HepG2 (cell line): ENCODE results near the gene SPACA9. TPM values are rescaled to one million over a fixed set of nuclear protein-coding genes. Genes with fewer than 3 reads are reported as not detected.
A peak's percentile ranks its signal among the peaks of the same experiment; 100 is the strongest.

Experiments used
- ATAC-seq: fragments of 200-7000 bp; cut with Tn5 transposase; 3 replicates; pipeline ENCODE4 v1.9.1; 2020; ENCODE audit warnings: mild to moderate bottlenecking, moderate library complexity
- BruUV-seq: library from RNA; stranded (reverse); fragments of 400-500 nt; replicated peaks from 2 replicates; lab custom pipeline; 2021; lab: Mats Ljungman, UMichigan
- CTCF ChIA-PET: fragments of 300-600 bp; formaldehyde crosslinking; extraction: SDS; loops from one replicate; lab custom pipeline; 2021; ENCODE audit warnings: low total read pairs, inconsistent platforms, low intra/inter-chr PET ratio; lab: Yijun Ruan, JAX
- POLR2A ChIA-PET: fragments of 350-600 bp; sonication (Branson Sonifier 250); formaldehyde crosslinking; loops from one replicate; lab custom pipeline; 2020; ENCODE audit warnings: antibody characterized with exemption, inconsistent platforms; lab: Yijun Ruan, JAX
- DNase-seq: peaks from one replicate; pipeline ENCODE4 v3.0.0-alpha.2; 2015; ENCODE audit warnings: low spot score
- FAIRE-seq: peaks from 3 replicates; lab custom pipeline; 2011; peaks lifted over from hg19 to GRCh38; lab: Jason Lieb, UNC
- H2AFZ ChIP-seq: one replicate; pipeline ENCODE4 v1.6.1; 2011; ENCODE audit warnings: low read length, inconsistent platforms
- H3K27ac ChIP-seq: fragments of 300-600 bp; 3 replicates; pipeline ENCODE4 v1.8.0; 2011; ENCODE audit warnings: mixed run types, mild to moderate bottlenecking, mixed read lengths, low read length, inconsistent platforms; ENCODE audit not compliant: insufficient read depth; ENCODE audit errors: extremely low read length
- H3K27me3 ChIP-seq, 2 experiments: fragments of 200-600 bp in 1 of 2; 2 replicates in 1 of 2; 3 replicates in 1 of 2; pipeline versions ENCODE4 v1.6.0 to v1.8.0; 2011; ENCODE audit warnings: low read length in 2 of 2, mild to moderate bottlenecking in 2 of 2, moderate library complexity in 2 of 2, inconsistent platforms in 1 of 2; ENCODE audit not compliant: insufficient read depth in 2 of 2, control insufficient read depth in 1 of 2
- H3K36me3 ChIP-seq, 2 experiments: fragments of 200-600 bp in 1 of 2; replicated peaks in 1 of 2; 2 replicates in 1 of 2; 3 replicates in 1 of 2; pipeline versions ENCODE4 v1.5.1 to v1.8.0; 2011; ENCODE audit warnings: low read length in 2 of 2, inconsistent platforms in 1 of 2; ENCODE audit not compliant: insufficient read depth in 2 of 2, control insufficient read depth in 1 of 2
- H3K4me1 ChIP-seq: 2 replicates; pipeline ENCODE4 v1.5.1; 2012; ENCODE audit warnings: low read length, inconsistent platforms; ENCODE audit not compliant: insufficient read depth
- H3K4me2 ChIP-seq: 2 replicates; pipeline ENCODE4 v1.6.0; 2011; ENCODE audit warnings: low read depth, low read length, inconsistent platforms
- H3K4me3 ChIP-seq, 3 experiments: fragments of 200-600 bp in 1 of 3; sonication (generic), shearing (Covaris generic) in 1 of 3; replicated peaks in 1 of 3; 2 replicates each; pipeline ENCODE4 v1.5.1; 2011 to 2016; ENCODE audit warnings: low read length in 3 of 3, inconsistent platforms in 2 of 3, low read depth in 2 of 3, mild to moderate bottlenecking in 2 of 3, control low read depth in 1 of 3, mixed read lengths in 1 of 3; ENCODE audit not compliant: insufficient read depth in 1 of 3
- H3K79me2 ChIP-seq: one replicate; pipeline ENCODE4 v1.6.1; 2011; ENCODE audit warnings: low read length, inconsistent platforms; ENCODE audit not compliant: insufficient read depth
- H3K9ac ChIP-seq: 2 replicates; pipeline ENCODE4 v1.6.0; 2011; ENCODE audit warnings: mild to moderate bottlenecking, low read depth, low read length, inconsistent platforms; ENCODE audit not compliant: insufficient read depth
- H3K9me3 ChIP-seq: 2 replicates; pipeline ENCODE4 v1.5.1; 2012; ENCODE audit warnings: mild to moderate bottlenecking, low read length
- H4K20me1 ChIP-seq: 2 replicates; pipeline ENCODE4 v1.6.0; 2011; ENCODE audit warnings: inconsistent platforms, mild to moderate bottlenecking, low read length, moderate library complexity; ENCODE audit not compliant: insufficient read depth
- DNMT3B ChIP-seq: conservative IDR thresholded peaks from 2 replicates; pipeline ENCODE4 v1.6.1; 2016; ENCODE audit warnings: missing biosample characterization, control low read depth
- HBP1 ChIP-seq: IDR thresholded peaks from 2 replicates; pipeline ENCODE4 v1.6.1; 2016; ENCODE audit warnings: low read depth, control low read depth
- ZFP91 ChIP-seq: sonication (generic); formaldehyde crosslinking; IDR thresholded peaks from 2 replicates; pipeline ENCODE4 v1.9.0; 2022; ENCODE audit warnings: missing genetic modification reagents, mild to moderate bottlenecking, borderline replicate concordance
- ZNF788 ChIP-seq: sonication (generic); formaldehyde crosslinking; IDR thresholded peaks from 2 replicates; pipeline ENCODE4 v1.5.0; 2020; ENCODE audit warnings: mild to moderate bottlenecking, missing genetic modification reagents, borderline replicate concordance
- WGBS: methylation state at CpG from one replicate; pipeline ENCODE4 v1.1.6; 2017; ENCODE audit warnings: low lambda C conversion rate; 5-methylcytosine and 5-hydroxymethylcytosine counted together
- in situ Hi-C: cut with HindIII; loops from 2 replicates; pipeline ENCODE4 v1.10.0; 2017; ENCODE audit warnings: low pct_unique_long_range_greater_than_20kb; ENCODE audit not compliant: extremely low pct_ligation_motif_present
- intact Hi-C: fragments of 100-400 bp; cut with micrococcal nuclease; formaldehyde crosslinking; loops from one replicate; pipeline ENCODE4 v1.10.0; 2022; ENCODE audit not compliant: unreplicated experiment
- polyA plus RNA-seq, 8 experiments: library from polyadenylated mRNA; depleted of rRNA in 3 of 8; stranded (reverse) in 7 of 8; unstranded in 1 of 8; fragments of >200 nt; fragmentation: Illumina TruSeq in 4 of 8; extraction: Trizol in 4 of 8; gene quantifications; 2 replicates each; pipeline versions ENCODE4 v1.2.1 to v1.2.3, GENCODE V29; 2011 to 2016; ENCODE audit warnings: low read depth in 4 of 8, missing spikeins in 1 of 8, mixed read lengths in 1 of 8; ENCODE audit not compliant: insufficient read depth in 1 of 8
- total RNA-seq, 5 experiments: library from RNA; depleted of rRNA; stranded (reverse); fragments of >200 nt; fragmentation: Illumina TruSeq; extraction: Trizol; gene quantifications; 2 replicates each; pipeline ENCODE4 v1.2.3, GENCODE V29; 2016; ENCODE audit warnings: low read depth in 1 of 5

Gene SPACA9
- total and polyA plus RNA-seq, 2 of the 13 experiments (the other 11 are each of a cell fraction or from before 2014, with no cell fraction given), result 0.15 to 0.38 TPM

GRCh38 chr9:132877458-132877823 lies 1.3 kb upstream of the SPACA9 start:
- no peak overlapping the region for H3K27ac ChIP-seq
- peak overlapping the region; percentile 75 to 99 (median 95) for H3K4me3 ChIP-seq
- BruUV-seq, result no TSS peak
- H3K4me1 ChIP-seq, result peaks cover 15% of the 10 kb centered on the region; the same call in 1 of the 2 replicates
- ATAC-seq, result no peak
- no peak overlapping the region for H2AFZ ChIP-seq
- H4K20me1 ChIP-seq, result no peaks in the 10 kb centered on the region
- H3K9ac ChIP-seq, result peak overlapping the region; percentile 81; the same call in 1 of the 2 replicates
- in situ Hi-C loops, result no loop called here
- intact Hi-C loops, result no loop called here
- TF ChIP-seq ZNF788 (CRISPR knock-in tag), result no peak
- TF ChIP-seq HBP1, result no peak
- no peak for TF ChIP-seq DNMT3B (CRISPR knock-in tag)
- no peak for TF ChIP-seq ZFP91 (CRISPR knock-in tag)
- FAIRE-seq, result no peak
- H3K36me3 ChIP-seq, result no peaks in the 10 kb centered on the region
- DNase-seq, result no peak
- H3K4me2 ChIP-seq, result peak overlapping the region; percentile 82
- WGBS, result 22% methylated on average over 8 of the region's 14 CpGs
- peaks cover 0 to 8% of the 10 kb centered on the region in 2 experiments; a peak in 3 of 5 replicates for H3K27me3 ChIP-seq
- ChIA-PET POLR2A (interaction anchor here (0.9 kb wide), 1 partner anchor 28 kb away, joined by 3 read pairs; no protein-coding TSS in a partner anchor), CTCF (no interaction called here)
- no peaks in the 10 kb centered on the region for H3K79me2 ChIP-seq
- no peaks in the 10 kb centered on the region for H3K9me3 ChIP-seq
